Measurements from ENCODE around the gene GOLGA3.

Gene GOLGA3

GRCh38 chr12:132772606-132773005, 56.1 kb downstream of the GOLGA3 start:
- Histone ChIP-seq H4K20me1 (ENCODE audit: insufficient read depth, low read length, poor library complexity, severe bottlenecking) (no peaks in the 10 kb centered on the region), H3K4me2 (ENCODE audit: low read depth, low read length, poor library complexity, severe bottlenecking) (no peak overlapping the region), H3K79me2 (ENCODE audit: insufficient read depth, low read length) (no peaks in the 10 kb centered on the region), H3K36me3 (ENCODE audit: insufficient read depth, low read length) (peaks cover 26% of the 10 kb centered on the region; the same call in 1 of the 2 replicates), H2AFZ (ENCODE audit: low read length) (no peak overlapping the region), H3K4me3 (ENCODE audit: low read length, poor library complexity, severe bottlenecking) (no peak overlapping the region), H3K27me3 (ENCODE audit: insufficient read depth, low read length, poor library complexity, severe bottlenecking) (no peaks in the 10 kb centered on the region), H3K9me2 (replicated peaks; ENCODE audit: low read depth, low read length) (no peaks in the 10 kb centered on the region), H3K4me1 (ENCODE audit: insufficient read depth, low read length, poor library complexity, severe bottlenecking) (peaks cover 62% of the 10 kb centered on the region), H3K9ac (ENCODE audit: low read depth, low read length, poor library complexity, severe bottlenecking) (no peak overlapping the region), H3K9me3 (ENCODE audit: insufficient read depth, low read depth, low read length) (no peaks in the 10 kb centered on the region), H3F3A (ENCODE audit: low read depth) (peaks cover 14% of the 10 kb centered on the region)
- TF ChIP-seq CTCF (conservative IDR thresholded peaks at IDR 0.05; ENCODE audit: low read length): no peak
- TF ChIP-seq EZH2phosphoT487 (IDR thresholded peaks at IDR 0.05; ENCODE audit: borderline replicate concordance): no peak

- Histone ChIP-seq H3K4me2 (ENCODE audit: low read depth, low read length, poor library complexity, severe bottlenecking) (peak overlapping the region; percentile 23), H3K9me3 (ENCODE audit: insufficient read depth, low read depth, low read length) (no peaks in the 10 kb centered on the region), H3K79me2 (ENCODE audit: insufficient read depth, low read length) (no peaks in the 10 kb centered on the region), H3K9me2 (replicated peaks; ENCODE audit: low read depth, low read length) (no peaks in the 10 kb centered on the region), H3K27me3 (ENCODE audit: insufficient read depth, low read length, poor library complexity, severe bottlenecking) (no peaks in the 10 kb centered on the region), H3K36me3 (ENCODE audit: insufficient read depth, low read length) (peaks cover 18% of the 10 kb centered on the region; the same call in 1 of the 2 replicates), H2AFZ (ENCODE audit: low read length) (no peak overlapping the region), H3F3A (ENCODE audit: low read depth) (peaks cover 15% of the 10 kb centered on the region), H3K9ac (ENCODE audit: low read depth, low read length, poor library complexity, severe bottlenecking) (no peak overlapping the region), H3K4me3 (ENCODE audit: low read length, poor library complexity, severe bottlenecking) (peak overlapping the region; percentile 20), H3K4me1 (ENCODE audit: insufficient read depth, low read length, poor library complexity, severe bottlenecking) (peaks cover 73% of the 10 kb centered on the region), H4K20me1 (ENCODE audit: insufficient read depth, low read length, poor library complexity, severe bottlenecking) (no peaks in the 10 kb centered on the region)
- TF ChIP-seq CTCF (conservative IDR thresholded peaks at IDR 0.05; ENCODE audit: low read length) (no peak), EZH2phosphoT487 (IDR thresholded peaks at IDR 0.05; ENCODE audit: borderline replicate concordance) (no peak)
Measured at GRCh38 chr12:132771126-132771838, 57.4 kb downstream of the GOLGA3 start.

GRCh38 chr12:132766380-132767085, 62.1 kb downstream of the GOLGA3 start:
- Histone ChIP-seq H3K4me3 (ENCODE audit: low read length, poor library complexity, severe bottlenecking) (no peak overlapping the region), H3K9me3 (ENCODE audit: insufficient read depth, low read depth, low read length) (no peaks in the 10 kb centered on the region), H3K36me3 (ENCODE audit: insufficient read depth, low read length) (no peaks in the 10 kb centered on the region), H3K4me2 (ENCODE audit: low read depth, low read length, poor library complexity, severe bottlenecking) (peak overlapping the region; percentile 70), H3K4me1 (ENCODE audit: insufficient read depth, low read length, poor library complexity, severe bottlenecking) (peaks cover 74% of the 10 kb centered on the region), H4K20me1 (ENCODE audit: insufficient read depth, low read length, poor library complexity, severe bottlenecking) (no peaks in the 10 kb centered on the region), H3K27me3 (ENCODE audit: insufficient read depth, low read length, poor library complexity, severe bottlenecking) (no peaks in the 10 kb centered on the region), H3K79me2 (ENCODE audit: insufficient read depth, low read length) (peaks cover 18% of the 10 kb centered on the region), H3F3A (ENCODE audit: low read depth) (peaks cover 19% of the 10 kb centered on the region), H3K9ac (ENCODE audit: low read depth, low read length, poor library complexity, severe bottlenecking) (peak overlapping the region; percentile 60), H2AFZ (ENCODE audit: low read length) (no peak overlapping the region), H3K9me2 (replicated peaks; ENCODE audit: low read depth, low read length) (no peaks in the 10 kb centered on the region)
- TF ChIP-seq EZH2phosphoT487 (IDR thresholded peaks at IDR 0.05; ENCODE audit: borderline replicate concordance): no peak
- no peak for TF ChIP-seq CTCF (conservative IDR thresholded peaks at IDR 0.05; ENCODE audit: low read length)

Data from Loucy (cell line).